Esophagus squamous epithelium (tissue), 4 donors: ENCODE measurements around the gene MBOAT1.

Experiments
- CTCF ChIP-seq, 6 experiments: fragments of 450-650 bp in 4 of 6; fragments of 200-600 bp in 2 of 6; sonication (generic) in 2 of 6; IDR thresholded peaks; one replicate each; pipeline ENCODE4 v1.5.1; 2016 to 2019; ENCODE audit warnings: antibody characterized with exemption in 6 of 6, mild to moderate bottlenecking in 4 of 6, moderate library complexity in 4 of 6
- POLR2A ChIP-seq, 4 donors: fragments of 450-650 bp; IDR thresholded peaks; one replicate each; pipeline ENCODE4 v1.6.1; 2017; ENCODE audit warnings: antibody characterized with exemption in 4 of 4, mild to moderate bottlenecking in 4 of 4, moderate library complexity in 3 of 4

GRCh38 chr6:20129290-20130088, 82.8 kb downstream of the MBOAT1 start:
- TF ChIP-seq CTCF (IDR thresholded peaks at IDR 0.05) (no peak), POLR2A (IDR thresholded peaks at IDR 0.05) (no peak)
